ENCODE data around the gene DPEP2.
A peak's percentile ranks its signal among the peaks of the same experiment; 100 is the strongest.
"Not testable (repeated sequence)": the region's sequence is repeated elsewhere in the genome, so short reads cannot be mapped to it uniquely, and the experiment has no call there.

DPEP2 gene, protein sequence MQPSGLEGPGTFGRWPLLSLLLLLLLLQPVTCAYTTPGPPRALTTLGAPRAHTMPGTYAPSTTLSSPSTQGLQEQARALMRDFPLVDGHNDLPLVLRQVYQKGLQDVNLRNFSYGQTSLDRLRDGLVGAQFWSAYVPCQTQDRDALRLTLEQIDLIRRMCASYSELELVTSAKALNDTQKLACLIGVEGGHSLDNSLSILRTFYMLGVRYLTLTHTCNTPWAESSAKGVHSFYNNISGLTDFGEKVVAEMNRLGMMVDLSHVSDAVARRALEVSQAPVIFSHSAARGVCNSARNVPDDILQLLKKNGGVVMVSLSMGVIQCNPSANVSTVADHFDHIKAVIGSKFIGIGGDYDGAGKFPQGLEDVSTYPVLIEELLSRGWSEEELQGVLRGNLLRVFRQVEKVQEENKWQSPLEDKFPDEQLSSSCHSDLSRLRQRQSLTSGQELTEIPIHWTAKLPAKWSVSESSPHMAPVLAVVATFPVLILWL

GRCh38 chr16:67998779-67999688 is at the start of gene DPEP2:
DPEP2 (minus strand) TSS chr16:67999484; CDS start chr16:67993212, 6,272 bp downstream.
- DNase-seq (ENCODE audit: low read depth in 2 of 3, low spot score in 1 of 3) = peak in 1 of 3 donors; percentile 48

DNA sequence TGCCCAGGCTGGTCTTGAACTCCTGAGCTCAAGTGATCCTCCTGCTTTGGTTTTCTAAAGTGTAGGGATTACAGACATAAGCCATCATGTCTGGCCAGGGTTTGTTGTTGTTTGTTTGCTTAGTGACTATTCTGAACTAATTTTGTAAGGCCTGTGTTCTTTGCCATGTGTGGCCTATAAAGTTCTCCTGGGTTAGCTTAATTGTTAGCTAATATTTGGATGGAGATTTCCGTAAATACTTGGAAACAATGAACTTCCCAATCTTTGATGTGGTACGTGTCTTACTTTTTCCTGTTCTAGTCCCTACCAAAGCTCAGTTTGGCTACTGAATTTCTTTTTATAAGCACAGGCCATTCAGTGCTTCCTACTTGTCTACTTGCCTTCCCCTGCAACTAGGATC is 48.7 kb upstream of the DPEP2 start:
- no peak for DNase-seq (ENCODE audit: low read depth in 2 of 3, low spot score in 1 of 3)

DNA sequence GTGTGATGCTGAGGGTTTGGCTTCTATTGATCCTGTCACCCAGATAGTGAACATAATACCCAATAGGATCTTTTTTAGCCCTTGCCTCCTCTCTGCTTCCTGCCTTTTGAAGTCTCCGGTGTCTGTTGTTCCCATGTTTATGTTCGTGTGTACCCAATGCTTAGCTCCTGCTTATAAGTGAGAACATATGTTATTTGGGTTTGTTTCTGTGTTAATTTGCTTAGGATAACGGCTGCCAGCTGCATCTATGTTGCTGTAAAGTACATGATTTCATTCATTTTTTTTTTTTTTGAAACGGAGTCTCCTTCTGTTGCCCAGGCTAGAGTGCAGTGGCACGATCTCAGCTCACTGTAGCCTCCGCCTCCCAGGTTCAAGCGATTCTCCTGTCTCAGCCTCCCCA is 46.8 kb upstream of the DPEP2 start:
- DNase-seq (ENCODE audit: low read depth in 2 of 3, low spot score in 1 of 3) = no peak

DNA sequence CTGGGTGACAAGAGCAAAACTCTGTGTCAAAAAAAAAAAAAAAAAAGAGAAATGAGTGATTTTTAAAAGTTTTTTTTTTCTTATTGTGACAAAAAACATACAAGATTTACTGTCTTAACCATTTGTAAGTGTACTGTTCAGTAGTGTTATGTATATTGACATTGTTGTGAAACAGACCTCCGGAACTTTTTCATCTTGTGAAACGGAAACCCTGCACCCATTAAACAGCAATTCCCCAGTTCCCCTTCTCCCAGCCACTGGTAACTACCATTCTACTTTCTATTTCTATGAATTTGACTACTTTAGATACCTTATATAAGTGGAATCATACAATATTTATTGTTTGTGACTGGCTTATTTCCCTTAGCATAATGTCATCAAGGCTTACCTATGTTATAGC is 42.5 kb upstream of the DPEP2 start:
- no peak for DNase-seq (ENCODE audit: low read depth in 2 of 3, low spot score in 1 of 3)

- peak; percentile 80 to 91 (median 85) for DNase-seq (ENCODE audit: low read depth in 2 of 3, low spot score in 1 of 3)
Measured at GRCh38 chr16:68040506-68041288, 41.4 kb upstream of the DPEP2 start.

- DNase-seq (ENCODE audit: low read depth in 2 of 3, low spot score in 1 of 3) = no peak
Measured at GRCh38 chr16:68037841-68038597, 38.7 kb upstream of the DPEP2 start.

GRCh38 chr16:68035227-68035626 is 35.9 kb upstream of the DPEP2 start:
- DNase-seq (ENCODE audit: low read depth in 2 of 3, low spot score in 1 of 3) = no peak

GRCh38 chr16:68033101-68033500 is 33.8 kb upstream of the DPEP2 start:
- DNase-seq (ENCODE audit: low read depth in 2 of 3, low spot score in 1 of 3) = no peak

- DNase-seq (ENCODE audit: low read depth in 2 of 3, low spot score in 1 of 3) = no peak
Measured at GRCh38 chr16:68031951-68032350, 32.7 kb upstream of the DPEP2 start.

DNA sequence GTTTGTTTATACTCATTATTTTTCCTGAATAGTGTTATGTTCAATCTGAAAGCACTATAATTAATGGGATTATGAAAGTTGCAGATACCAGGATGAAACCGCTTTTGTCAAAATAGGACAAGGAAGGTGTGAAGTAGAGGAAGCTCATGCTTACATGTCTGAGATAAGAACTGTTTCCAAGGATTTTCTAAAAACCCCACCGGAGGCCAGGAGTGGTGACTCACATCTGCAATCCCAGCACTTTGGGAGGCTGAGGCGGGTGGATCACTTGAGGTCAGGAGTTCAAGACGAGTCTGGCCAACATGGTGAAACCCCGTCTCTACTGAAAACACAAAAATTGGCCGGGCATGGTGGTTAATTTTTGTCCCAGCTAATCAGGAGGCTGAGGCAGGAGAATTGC is 30.8 kb upstream of the DPEP2 start:
- DNase-seq (ENCODE audit: low read depth in 2 of 3, low spot score in 1 of 3) = not testable (repeated sequence)

GRCh38 chr16:68028996-68029395 is 29.7 kb upstream of the DPEP2 start:
- DNase-seq (ENCODE audit: low read depth in 2 of 3, low spot score in 1 of 3) = no peak

DNA sequence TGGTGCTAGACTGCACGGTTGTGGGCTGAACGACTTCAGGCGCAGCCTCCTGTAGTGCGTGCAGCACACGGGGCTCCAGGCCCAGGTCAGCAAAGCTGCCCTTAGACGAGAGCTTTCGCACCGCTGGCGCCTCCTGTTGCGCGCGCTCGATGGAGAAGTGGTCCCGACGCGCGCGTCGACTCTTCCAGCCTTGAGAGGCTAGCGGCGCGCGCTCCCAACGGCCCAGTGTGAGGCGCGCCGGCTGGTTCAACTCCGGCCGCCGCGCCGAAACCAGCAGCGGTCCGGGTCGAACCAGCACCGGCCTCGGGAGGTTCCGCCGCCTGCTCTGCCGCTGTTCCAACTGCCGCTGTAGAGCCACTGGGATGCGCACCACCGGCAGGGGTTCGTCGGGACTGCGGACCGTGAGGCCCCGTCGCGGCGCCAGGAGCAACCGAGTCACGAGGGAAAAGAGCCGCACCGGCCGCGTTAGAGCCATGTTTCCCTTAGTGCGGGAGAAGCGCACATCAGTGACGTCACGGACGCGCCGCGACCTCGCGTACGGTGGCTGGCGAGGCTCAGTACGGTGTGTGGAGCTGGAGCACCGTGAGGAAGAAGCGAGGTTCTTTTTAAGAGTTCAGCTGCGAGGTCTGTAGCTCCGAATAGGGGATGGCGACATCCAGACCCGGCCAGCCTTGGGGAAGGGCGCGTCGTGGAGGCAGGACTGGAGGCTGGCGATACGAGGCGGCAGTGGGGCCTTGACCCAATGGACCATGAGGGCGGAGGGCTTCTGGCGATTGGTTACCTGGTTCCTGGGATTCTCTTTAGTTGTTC is 23.6 kb upstream of the DPEP2 start, which contains the start of the genes DDX28 and DUS2:
Gene DDX28, minus strand, starts transcription at position 505 of the 810 bp plus-strand sequence. Its CDS starts 30 bp downstream, at position 475.
Gene DUS2, plus strand, starts transcription at position 557 of the 810 bp plus-strand sequence. CDS start 14,740 bp downstream, outside the sequence.
- peak; percentile 91 to 98 (median 92) for DNase-seq (ENCODE audit: low read depth in 2 of 3, low spot score in 1 of 3)

GRCh38 chr16:68022278-68022727 is 23.0 kb upstream of the DPEP2 start:
- no peak for DNase-seq (ENCODE audit: low read depth in 2 of 3, low spot score in 1 of 3)

DNA sequence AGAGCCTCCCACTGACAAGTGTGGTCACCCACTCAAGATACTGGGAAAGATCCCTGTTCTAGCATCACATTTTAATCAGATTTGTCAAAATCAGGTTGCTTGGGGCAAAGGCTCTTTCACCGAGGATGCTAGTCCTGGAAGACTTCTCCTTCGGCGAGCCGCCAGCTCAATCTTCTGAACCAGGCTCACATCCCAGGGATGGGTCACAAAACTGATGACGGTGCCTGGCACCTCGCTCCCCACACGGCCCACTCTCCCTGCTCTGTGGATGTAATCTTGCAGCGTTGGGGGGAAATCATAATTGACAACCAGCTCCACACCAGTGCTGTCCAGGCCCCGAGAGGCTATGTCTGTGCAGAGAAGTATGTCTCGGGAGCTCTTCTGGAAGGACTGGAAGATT is 22.2 kb upstream of the DPEP2 start:
- no peak for DNase-seq (ENCODE audit: low read depth in 2 of 3, low spot score in 1 of 3)

- no peak for DNase-seq (ENCODE audit: low read depth in 2 of 3, low spot score in 1 of 3)
Measured at GRCh38 chr16:68019167-68019680, 19.9 kb upstream of the DPEP2 start.

- DNase-seq (ENCODE audit: low read depth in 2 of 3, low spot score in 1 of 3) = no peak
Measured at GRCh38 chr16:68015681-68016080, 16.4 kb upstream of the DPEP2 start, which contains the start of gene DPEP2NB. DPEP2NB (minus strand) TSS chr16:68015911; CDS start chr16:68015770, 141 bp downstream.

DNA sequence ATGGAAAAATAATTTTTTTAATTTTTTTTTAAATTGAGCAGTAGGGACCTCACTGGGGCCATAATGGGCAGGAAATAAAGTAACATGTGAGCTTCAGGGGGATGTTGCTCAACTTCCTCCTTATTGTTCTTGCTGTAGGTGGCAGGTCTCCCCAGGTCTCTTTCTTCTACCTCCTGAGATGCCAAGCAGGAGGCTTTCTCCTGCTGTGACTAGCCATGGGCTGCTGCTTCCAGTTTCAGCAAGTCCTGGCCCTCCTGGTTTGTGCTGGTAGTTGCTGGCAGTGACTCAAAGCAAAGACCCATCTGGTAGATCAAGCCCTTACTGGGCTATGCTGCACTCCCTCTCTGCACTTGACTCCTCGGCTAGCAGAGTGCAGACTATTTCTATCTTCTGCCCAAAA is 14.2 kb upstream of the DPEP2 start:
- no peak for DNase-seq (ENCODE audit: low read depth in 2 of 3, low spot score in 1 of 3)

- DNase-seq (ENCODE audit: low read depth in 2 of 3, low spot score in 1 of 3) = not testable (repeated sequence)
Measured at GRCh38 chr16:68009872-68010271, 10.6 kb upstream of the DPEP2 start.
